GM18499 (cell line): ENCODE measurements around the gene MGAT5.

ENCODE experiments used
- ATAC-seq: cut with Tn5 transposase; IDR thresholded peaks from one replicate; pipeline ENCODE4 v1.9.1; 2021; ENCODE audit warnings: moderate number of reproducible peaks; ENCODE audit not compliant: insufficient read depth, unreplicated experiment

MGAT5 gene

DNA sequence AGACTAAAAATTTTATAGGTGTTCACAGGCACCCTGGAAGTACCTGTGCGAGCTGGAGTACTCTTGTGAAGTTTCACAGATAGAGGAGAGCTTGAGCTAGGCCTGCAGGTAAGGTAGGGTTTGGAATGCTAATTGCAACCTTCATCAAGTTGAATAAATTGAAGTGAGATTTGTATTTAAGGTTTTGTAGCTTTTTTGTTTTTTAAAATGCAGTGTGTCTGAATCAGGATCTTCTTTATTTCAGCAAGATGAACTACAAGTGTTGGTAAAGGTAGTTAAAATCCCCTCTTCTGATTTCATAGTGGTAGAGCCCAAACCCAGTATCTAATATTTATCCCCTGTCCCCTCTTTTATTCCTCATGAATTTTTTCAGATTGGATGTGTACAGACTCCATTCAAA is 45.5 kb downstream of the MGAT5 start:
- ATAC-seq, result no peak

DNA sequence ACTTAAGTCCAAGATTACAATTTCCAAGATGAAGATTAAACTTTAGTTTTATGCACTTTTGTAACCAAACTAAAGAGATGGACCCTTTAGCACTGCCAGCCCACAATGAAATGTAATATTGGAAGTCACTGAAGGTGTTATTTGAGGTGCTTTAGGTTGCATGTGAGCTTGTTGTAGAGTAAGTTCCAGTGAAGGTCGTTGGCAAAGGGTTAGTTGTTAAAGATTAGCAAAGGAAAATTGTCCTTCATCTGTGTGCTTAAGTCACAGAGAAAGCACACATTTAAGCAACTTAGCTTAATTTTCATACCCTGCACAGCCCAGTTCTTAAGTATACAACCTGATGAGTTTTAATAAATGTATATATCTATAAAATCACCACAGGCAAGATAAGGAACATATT is 46.7 kb downstream of the MGAT5 start:
- ATAC-seq, result no peak

DNA sequence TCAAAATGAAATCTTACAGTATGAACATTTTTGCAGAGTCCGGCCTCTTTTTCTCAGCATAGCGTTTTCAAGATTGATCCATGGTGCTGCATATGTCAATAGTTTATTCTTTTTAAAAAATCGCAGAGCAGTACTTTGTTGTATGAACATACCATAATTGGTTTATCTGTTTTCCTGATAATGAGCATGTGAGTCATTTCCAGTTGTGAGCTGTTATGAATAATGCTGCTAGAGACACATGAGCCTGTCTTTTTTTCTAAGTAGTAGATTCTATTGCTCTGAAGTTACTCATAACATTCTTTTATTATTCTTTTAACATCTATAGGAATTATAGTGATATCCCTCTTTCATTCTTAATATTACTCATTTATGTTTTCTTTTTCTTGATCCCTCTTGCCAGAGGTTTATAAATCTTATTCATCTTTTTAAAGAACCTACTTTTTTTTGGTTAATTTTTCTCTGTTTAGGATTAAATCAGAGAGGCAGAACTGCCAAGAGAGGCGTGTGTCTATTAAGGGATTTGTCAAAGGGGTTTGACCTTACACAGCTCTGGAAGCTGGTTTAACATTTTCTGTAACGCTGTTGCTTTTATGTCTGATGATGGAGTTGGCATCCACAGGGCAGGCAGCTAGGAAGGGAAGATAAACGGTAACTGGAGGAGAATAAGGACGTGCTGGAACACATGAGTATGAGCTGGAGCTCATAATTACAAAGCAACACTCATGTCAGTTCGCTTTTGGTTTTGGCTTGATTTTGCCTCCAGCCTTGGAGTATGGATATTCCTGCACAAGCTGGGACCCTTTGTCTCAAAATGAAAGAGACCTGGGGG is 47.4 kb downstream of the MGAT5 start:
- ATAC-seq, result no peak

DNA sequence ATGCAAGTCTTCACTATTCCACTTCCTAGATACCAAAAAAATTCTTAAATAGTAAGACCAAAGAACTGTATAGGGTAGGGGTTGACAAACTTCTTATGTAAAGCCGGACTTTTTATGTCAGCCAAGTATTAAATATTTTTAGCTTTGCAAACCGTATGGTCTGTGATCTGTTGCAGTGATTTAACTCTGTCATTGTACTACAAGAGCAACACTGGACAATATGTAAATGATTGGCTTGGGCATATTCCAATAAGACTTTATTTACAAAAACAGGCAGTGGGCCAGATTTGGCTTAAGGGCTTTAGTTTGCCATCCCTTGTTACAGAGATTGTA is 48.0 kb downstream of the MGAT5 start:
- ATAC-seq, result no peak

DNA sequence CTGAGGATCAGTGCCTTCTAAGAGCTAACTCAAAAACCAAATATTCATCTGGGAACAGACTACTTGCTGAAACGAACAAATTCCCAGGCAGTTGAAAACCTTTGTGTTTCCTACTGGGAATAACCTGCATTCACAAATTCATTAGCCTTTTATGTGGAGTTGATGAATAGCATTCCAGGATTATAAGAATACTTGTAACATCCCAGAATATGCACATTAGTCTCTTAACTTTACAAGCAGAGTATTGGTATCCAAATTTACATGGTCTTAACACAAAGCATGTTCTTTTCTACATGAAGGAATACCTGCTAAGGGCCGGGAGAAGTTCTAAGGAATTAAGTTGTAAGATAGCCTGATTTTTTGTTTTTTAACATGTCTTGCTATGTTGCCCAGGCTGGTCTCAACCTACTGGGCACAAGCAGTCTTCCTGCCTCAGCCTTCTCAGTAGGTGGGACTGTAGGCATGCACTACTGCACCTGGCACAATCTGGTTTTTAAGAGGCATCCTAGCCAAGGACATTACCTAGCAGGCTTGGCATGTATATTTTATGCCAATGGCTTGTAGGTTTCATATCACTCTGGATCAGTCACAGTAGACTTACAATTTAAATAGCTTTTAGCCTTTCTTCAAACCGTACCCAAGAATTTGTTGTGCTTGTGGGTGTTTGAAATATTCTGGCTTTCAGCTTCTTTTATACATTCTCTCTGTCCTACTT is 50.7 kb downstream of the MGAT5 start:
- no peak for ATAC-seq

DNA sequence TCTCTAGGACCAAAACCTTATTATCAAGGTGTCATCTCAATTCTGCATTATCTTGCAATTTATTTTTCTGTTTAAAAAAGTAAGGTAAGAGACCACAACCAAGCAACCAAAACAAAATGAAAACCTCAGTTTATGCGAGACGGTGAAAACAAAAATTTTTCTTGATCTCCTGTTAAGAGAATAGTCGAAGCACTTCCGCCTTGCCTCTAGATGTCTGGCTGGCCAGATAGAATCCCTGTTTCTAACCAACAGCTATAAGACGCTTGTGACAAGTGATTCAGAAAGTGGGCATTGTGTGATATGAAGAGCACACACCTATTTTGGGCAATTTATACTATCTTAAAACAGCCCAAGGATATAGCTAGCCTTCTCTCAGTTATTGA is 51.2 kb downstream of the MGAT5 start:
- ATAC-seq, result no peak

DNA sequence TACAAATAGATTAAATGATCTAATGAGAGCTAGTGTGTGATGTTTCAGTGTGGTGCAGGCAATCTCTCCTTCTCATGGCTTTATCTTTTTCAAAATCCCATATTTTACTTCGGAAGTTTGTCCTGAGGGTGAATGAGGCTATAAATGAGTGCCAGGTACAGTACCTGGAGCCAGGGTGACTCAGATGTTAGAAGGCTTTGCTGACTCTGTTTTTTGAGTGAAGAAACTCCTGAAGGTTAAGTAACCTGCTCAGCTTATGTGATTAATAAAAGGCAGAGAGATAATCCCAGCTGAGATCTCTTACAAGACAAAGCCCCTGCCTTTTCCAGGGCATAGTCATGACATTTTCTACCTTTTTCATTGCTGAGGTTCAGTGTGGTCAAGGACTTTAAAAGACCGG is 52.6 kb downstream of the MGAT5 start:
- no peak for ATAC-seq

DNA sequence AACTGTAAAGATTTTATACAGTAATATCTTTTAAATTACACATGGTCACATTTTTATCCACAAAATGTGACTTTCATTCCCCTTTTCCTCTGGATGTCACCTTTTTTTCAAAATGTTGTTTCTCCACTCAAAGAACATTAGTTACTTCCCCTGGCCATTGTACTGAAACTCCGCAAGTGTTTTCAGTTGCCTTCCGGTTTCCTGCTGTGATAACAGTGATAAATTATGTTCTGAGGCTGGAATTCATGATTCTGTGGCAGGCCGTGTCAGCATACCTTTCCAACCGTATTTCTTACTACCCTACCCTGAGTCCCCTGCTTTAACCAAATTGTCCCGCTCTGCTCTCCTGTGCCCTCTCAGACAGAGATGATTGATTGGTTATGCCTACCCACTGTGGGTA is 53.5 kb downstream of the MGAT5 start:
- ATAC-seq, result no peak

DNA sequence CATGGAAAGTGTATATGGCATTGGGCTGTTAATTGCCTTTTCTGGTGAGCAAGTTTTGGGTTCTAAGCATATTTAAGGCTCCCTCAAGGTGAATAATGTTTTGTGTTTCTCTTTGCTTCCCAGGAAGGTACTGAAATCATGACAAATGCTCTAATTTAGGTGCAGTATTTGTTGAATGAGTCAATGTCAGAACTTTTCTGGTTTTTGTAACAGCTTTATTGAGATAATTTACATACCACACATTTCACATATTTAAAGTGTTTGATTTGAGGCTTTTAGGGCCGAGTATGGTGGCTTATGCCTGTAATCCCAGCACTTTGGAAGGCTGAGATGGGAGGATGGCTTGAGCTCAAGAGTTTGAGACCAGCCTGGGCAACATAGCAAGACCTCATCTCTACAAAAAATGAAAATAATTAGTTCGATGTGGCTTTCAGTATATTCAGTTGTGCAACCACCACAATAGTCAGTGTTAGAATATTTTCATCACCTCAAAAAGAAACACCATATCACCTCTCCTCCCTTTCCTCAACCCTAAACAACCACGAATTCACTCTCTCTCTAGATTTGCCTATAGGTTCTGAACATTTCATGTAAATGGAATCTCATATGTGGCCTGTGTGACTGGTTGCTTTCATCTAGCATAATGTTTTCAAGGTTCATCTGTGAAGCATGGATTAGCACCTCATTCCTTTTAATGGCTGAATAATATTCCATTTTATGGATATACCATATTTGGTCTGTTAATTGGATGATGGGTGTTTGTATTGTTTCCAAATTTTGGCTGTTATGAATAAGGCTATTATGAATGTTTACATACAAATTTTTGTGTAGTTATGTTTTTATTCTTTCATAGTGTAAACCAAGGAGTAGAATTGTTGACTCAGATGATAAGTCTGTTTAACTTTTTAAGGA is 54.9 kb downstream of the MGAT5 start:
- ATAC-seq, result no peak

DNA sequence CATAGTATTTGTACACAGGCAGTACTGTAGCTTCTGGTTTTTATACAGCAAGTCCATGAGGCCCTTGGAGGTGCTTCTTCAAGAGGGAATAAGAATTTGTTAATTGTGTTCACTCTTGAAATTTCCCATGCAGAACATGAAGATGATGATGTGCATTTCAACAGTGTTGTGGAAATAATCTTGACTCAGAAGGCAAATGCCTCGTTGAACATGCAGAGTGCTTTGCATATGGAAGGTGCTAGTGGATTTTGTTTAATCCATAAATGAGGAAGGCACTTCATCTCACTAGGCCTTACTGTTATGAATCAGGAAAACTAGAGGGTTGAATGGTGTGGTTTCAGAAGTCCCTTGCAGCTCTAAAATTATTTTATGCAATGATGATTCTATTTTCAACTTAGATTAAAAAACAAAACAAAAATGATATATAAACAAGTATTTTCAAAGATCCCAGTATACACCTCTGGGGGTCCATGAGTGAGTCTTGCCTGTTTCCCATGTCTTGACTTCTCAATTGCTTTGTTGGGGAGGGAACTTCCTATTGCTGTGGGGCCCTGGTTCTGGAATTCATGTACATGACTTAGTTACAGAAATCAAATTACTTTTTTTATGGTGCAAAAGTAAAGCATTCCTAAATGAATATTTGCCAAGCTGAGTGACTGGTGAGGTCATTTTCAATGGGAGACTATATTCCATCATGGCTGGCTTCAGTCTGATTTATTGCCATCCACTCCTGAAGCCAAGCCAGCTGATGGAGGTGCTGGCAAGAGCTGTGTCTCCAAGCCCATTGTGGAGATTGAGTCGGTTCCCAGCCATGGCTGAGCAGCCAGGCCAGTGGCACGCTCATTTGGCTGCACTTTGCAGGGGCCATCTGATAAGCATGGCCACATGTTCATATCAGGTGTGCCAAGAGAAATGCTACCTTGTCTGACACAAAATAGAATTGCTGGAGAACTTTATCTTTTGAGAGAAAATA is 56.5 kb downstream of the MGAT5 start:
- no peak for ATAC-seq

DNA sequence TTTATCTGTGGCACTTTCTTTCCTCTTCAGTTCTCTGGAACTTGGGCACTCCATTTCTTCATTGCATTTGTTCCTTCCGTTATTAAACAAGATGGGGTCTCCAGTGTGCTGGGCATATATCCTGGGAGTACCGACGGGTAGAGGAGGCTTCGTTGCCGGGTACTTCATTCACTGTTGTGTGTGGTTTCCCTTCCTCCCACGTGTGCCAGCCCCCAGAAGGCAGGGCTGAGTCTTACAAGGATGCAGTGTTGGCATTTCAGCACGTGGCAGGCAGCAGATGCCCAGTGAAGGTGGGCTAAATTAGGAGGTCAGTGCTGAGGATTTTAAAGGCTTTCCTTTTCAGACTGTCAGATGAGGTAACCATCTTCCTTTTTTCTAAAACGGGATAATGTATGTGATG is 58.6 kb downstream of the MGAT5 start:
- ATAC-seq, result no peak

DNA sequence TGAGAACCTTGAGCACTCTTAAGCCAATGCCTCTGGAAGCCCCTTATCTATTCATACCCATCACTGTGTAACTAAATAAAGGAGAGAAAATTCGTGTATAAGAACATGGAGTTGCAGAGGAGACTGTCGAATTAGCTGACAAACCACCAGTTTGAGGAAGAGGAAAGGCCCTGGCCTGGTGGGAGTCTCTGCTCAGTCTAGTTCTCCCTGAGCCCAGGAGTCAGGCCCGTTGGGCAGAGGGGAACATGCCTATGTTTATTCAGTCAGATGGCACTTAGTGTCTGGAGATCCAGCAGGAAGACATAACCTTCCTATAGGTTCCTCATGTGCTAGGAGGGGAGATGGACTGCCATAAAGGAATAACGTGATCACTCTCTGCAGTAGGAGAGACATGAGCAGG is 60.3 kb downstream of the MGAT5 start:
- ATAC-seq, result no peak

DNA sequence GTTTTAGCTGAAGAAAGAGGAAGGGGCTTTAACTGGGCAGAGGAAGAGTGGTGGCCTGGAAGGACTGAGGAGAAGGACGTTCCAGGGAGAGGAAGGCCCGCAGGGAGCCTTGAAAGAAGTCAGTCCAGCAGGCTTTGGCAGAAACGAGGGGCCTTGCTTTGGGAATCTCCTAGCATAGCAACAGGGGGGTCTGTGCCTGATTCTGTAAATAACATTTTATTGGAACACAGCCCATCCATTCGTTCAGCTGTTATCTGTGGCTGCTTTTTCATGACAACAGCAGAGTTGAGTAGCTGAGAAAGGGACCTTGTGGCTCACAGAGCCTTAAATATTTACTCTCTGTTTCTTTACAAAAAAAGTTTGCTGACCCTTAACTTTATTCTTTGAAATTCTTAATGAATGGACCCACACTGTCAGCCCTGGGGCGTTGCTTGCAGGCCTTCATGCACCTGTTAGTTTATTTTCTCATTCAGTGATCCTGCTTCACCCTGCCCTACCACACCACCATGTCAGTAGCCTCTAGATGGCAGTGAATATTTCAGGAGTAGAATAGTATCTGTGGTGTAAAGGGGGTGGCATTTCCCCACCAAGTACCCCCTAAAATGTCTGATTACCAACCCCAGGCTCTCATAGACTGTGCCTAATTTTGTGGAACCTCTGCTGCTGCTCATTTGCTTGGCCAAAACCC is 61.0 kb downstream of the MGAT5 start:
- no peak for ATAC-seq

DNA sequence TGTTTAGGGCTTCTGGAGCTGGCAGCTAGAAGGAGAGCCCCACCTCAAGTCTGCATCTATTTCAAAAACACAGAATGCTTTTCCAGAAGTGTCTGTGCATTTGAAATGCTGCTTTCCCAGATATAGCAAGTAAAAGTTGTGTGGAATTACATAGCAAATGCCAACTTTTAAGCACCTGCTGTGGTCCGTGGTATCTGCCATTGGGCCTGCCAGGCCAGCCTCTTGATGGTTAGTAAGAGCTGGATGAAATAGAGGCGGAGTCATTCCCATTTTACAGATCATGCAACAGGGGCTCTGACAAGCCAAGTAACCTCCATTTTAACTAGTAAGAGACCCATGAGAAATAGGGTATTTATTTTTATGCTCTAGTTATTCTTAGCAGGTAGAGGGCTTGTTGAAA is 61.6 kb downstream of the MGAT5 start:
- ATAC-seq, result no peak

DNA sequence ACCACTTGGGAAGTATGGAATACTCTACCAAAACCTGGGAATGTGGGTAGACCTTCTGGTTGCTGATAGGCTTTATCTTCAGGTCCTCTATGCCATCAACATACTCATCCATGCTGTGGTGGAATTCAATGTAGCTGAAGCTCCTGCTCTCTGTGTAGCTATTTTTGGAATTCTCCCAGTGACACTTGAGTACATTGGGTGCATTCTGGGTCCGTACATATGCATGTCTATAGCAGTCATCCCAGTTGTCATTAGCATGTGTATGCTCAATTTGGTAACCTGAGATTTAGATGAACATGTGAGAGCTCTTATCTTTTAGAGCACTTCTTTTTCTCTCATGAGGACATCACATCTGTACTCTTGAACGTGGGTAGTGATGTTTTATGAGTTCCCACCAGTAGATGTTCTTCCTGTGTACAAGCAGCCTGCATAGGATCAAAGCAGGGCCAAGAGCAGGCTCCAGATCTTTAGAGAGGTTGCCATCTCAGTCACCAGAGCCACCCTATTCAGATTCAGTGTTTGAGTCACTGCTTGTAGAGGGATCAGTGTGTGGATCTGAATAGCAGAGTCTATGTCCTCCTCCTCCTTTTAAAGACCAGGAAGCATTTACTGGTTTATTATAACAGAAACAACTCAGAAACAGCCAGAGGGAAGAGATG is 65.9 kb downstream of the MGAT5 start:
- ATAC-seq, result no peak

DNA sequence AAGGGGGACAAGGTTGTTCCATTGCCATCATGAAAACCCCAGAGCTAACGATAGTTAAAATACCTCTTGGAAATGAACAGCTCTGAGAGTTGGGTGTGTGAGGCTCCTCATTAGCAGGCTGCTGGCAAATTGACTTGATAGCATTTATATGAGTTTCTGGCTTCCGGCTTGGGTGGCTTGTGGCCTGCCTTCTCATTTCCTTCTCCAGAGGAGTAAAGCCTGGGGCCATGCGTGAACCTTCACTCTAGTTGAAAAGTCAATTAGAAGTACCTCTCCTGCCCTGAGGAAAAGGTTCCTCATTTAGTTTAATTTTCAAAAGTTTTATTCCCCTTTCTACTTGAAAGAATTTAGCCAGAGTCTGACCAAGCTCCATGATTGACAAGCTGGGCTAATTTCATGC is 67.1 kb downstream of the MGAT5 start:
- no peak for ATAC-seq

DNA sequence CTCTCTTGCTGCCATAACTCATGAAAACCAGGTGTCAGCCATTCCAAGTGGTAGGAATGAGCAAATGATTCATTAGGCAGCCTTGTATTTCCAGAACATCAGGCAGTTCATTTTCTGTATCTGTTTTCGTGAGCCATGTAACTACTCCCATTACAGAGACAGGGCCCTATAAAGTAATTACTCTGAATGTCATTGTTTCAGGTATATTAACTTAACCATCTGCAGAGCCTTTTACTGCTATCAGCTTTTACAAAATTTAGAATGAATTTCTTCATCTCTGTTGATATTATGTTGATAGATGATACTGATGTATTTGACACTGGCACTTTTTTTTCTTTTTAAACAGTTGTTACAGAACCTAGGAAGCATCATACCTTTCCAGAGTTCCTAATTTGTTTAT is 69.9 kb downstream of the MGAT5 start:
- ATAC-seq, result no peak

DNA sequence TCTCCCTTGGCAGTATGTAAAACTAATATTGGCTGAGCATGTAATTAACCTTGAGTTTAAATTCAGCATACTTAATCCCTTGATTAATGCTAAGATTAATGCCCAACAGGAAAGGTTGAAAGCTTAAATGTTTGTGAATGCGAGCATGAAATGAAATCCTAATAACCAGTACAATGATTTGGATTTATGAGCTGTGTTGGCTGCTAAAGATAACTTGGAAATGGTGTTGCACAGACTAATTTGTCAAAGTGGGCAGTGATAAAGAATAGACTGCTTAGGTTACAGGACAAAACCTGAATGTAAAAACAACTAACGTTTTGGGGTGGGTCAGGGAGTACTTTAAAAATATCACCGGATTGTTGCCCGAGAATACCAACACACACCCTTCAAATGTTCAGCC is 70.6 kb downstream of the MGAT5 start:
- no peak for ATAC-seq

DNA sequence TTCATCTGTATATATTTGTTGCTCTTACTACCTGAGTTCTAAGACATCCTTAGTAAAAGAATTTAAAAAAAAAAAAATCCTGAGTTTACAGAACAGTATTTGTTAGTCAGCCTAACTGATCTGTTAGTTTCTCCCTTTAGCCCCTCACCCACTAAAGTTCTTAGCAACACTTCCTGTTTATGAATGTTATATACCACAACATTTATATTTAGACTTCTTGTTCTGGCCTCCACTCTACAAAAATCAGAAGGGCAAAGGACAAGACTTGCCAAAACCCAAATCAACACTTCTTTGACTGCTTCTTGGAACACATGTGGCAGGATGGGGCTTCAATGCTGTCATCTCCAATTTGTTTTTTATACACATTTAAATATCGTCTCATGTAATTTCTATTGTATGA is 71.1 kb downstream of the MGAT5 start:
- ATAC-seq, result peak; percentile 70
